SK-MEL-5 (cell line): Measurements from ENCODE around the gene BUD31. TPM values are rescaled to one million over a fixed set of nuclear protein-coding genes. Genes with fewer than 3 reads are reported as not detected.
A peak's percentile ranks its signal among the peaks of the same experiment; 100 is the strongest.
"Not testable (repeated sequence)": the region's sequence is repeated elsewhere in the genome, so short reads cannot be mapped to it uniquely, and the experiment has no call there.

Experiments used
- DNase-seq: peaks from one replicate; pipeline ENCODE4 v3.0.0-alpha.2; 2016; ENCODE audit warnings: low read depth, low spot score
- in situ Hi-C: cut with HindIII; loops from 2 replicates; pipeline ENCODE4 v1.10.0; 2016; ENCODE audit warnings: low sequenced_read_pairs, high pct_unique_total_duplicates, low pct_unique_long_range_greater_than_20kb
- total RNA-seq: library from RNA; depleted of rRNA; stranded (reverse); fragments of >200 nt; shearing (Covaris generic); gene quantifications from 2 replicates; pipeline ENCODE4 v1.2.3, GENCODE V29; 2014

The BUD31 gene
- total RNA-seq, 1 experiment from 2014 or later: 236 TPM

DNA sequence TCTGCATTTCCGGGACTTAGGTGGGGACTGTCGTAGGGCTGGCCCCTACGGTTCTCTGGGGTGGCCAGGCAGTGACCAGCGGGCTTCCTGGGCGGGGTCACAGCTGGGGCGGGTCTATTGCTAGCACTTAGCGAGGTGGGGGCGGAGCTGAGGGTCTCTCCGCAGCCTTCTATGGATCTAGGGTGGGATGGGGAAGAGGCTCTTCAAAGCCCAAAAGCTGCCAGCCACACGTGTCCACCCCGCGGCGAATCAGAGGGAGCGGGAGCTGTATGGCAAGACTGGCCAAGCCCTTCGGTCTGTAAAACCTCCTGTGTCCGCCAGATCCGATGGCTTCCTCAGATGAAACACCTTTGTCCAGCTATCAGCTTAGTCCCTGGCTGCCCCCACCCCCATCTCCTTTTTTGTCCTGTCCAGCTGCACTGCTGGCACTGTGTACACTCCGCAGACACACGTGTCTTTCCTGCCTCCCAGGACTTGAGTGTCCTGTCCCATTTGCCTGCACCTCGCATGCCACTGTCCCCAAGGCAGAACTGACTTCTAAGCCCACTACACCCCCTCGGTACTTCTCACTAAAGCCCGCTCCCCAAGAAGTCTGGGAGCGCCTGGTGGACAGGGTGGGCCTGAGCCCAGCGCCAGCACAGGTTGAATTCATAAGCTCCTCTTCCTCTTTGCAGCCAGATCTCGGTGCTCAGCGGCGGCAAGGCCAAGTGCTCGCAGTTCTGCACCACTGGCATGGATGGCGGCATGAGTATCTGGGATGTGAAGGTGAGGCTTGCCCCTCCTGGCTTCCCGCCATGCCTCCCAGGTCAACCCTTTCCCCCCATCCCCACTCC is 15.2 kb upstream of the BUD31 start:
- no peak for DNase-seq
- in situ Hi-C loops: no loop called here

DNA sequence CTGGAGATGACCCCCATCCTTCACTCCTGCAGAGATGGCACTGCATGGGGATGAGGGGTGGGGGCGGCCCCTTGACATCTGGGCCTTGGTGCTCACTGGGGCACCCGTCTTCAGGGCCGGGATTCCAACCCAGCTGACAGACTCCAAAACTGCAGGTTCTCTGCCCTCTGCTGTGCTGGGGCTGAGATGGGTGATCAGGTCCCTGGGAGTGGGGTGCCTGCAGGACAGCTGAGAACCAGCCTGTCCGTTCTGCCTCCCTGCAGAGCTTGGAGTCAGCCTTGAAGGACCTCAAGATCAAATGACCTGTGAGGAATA is 14.6 kb upstream of the BUD31 start:
- no peak for DNase-seq
- in situ Hi-C loops: no loop called here

DNA sequence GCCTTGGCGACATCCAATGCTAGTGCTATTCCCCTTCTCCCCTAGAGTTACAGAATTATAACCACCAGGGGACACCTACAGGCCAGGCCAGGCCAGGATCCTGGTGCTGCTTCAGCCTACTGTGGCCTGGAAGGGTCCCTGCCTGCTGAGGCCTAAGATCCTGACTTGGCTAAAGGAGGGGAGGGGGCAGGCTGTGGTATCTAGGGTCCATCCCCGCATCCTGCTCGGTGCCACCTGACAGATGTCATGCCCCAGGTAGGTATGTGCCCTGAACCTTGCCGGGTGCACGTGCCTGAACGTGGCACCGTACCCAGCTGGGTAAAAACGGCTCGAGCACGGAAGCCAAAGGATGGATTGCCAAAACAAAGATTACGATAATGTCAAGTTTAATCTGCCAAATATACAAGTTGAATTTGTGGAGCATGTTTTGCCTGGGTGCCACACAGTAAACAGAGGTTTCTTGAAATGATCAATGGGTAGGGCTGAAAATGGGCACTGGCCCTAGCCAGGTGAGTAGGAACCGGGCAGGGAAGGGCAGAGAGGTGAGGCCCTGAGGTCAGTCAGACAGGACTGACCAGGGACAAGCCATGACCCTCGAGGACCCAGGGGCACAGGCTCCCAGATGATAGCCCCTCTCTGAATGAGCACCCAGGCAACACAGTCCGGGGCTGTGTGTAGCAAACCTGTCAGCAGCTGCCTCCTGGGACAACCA is 13.0 kb upstream of the BUD31 start:
- in situ Hi-C loops: no loop called here
- peak; percentile 42 for DNase-seq

DNA sequence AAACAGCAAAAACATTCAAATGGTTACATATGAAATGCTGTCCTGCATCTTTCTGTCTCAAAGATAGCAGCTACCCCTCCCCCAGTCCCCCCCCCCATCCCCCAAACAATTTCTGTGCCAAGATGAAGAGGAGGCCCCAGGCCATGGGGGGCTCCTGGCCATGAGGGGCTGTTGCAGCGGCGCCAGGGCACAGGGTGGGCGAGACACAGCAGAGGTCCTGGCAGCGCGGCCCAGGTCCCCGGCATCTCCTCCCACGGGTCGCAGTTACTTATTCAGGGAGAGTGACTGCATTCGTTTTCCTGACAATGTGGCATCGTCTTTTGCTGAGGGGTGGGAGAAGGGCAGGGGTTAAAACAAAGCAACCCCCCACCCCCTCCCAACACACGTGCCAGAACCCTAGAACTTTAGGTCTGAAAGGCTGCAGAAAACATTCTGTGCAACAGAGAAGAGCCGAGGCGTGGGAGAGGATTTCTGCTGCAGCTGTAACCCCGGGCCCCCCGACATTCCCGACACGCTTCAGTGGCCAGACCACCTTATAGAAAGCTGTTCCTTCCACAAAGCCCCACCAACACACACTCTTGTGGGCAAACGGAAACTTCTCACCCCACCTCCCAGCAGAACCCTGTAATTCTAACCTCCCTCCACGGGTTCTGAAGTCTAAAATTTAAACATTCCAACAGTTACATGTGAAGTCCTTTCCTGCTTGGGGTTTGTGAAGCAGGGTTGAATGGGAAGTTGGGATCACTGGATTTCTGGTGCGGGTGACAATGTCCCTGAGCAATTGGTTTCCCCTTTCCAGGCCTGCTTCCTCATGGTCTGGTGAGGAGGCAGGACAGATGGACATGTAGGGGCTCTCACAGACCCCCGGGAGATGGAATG is 12.1 kb upstream of the BUD31 start:
- DNase-seq: no peak
- in situ Hi-C loops: no loop called here

DNA sequence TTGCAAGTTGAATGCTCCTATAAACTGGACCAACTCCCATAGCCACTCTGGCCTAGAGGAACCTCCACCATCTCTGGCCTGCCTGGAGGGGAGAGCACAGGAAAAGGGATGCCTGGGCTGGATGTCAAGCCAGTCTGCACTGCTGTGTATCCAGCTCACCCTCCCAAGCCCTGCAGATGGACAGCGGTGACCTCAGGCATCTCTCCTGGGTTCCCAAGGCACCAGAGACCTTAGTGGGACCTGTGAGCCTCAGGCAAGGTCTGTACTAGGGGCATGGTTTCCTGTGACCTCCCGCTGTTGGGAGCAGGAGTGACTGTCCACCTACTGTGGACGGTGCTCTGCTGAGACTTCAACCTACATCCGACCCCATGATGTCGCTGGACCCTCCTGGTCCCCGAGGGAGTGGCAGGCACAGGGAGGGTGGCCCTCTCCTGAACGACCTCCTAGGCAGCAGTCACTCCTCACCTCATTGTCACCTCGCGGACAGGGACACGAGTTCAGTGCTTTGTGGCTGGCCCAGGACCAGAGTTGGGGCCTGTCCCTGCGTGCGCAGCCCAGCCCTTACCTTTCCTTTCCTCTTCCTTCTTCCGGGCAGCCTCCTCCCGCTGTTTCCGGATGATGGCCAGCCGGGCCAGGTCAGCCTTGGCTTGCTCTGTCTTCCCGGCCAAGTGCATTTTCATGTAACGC is 11.3 kb upstream of the BUD31 start:
- in situ Hi-C loops: no loop called here
- no peak for DNase-seq

DNA sequence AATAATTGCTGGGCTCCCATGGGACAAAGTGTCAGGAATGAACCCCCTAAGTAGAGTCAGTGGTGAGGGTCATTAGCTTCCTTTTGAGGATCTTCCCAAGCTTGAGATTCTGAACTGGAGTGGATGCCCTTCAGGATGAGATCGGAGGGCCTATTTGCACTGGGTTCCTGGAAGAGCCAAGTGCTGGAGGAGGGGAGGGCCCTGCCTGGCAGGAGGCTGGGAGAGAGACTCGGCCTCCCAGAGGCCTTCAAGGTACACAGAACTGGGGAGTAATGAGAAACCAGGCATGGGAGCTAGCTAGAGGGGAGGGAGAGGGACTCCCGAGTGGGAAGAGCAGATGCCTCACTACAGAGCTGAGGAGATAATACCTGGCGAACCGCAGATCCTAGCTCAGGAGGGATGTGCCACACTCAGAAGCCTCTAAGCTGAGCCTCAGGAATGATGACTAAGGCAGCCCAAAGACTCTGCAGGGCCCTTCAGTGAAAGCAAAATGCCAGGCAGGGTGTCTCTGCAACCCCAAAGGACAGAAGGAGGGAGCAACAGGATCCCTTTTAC is 9.8 kb upstream of the BUD31 start:
- in situ Hi-C loops: no loop called here
- DNase-seq: peak; percentile 38

DNA sequence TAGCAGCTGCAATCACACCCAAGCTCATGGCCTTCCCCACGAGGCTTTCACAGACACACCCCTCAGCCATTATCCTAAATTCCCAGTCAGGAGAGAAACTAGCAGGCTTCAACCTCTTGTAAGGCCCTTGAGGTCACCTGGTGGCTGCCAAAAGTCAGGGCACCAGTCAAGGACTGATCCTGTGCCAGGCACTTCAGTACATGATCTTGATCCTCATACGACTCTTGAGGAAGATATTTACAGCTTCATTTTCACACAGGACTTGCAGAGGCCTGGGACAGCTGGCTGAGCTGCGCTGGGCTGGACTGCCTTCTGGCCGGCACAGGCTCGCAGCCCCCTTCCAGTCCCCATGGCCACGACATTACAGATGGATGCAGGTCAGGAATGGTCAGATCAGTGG is 9.2 kb upstream of the BUD31 start:
- in situ Hi-C loops: no loop called here
- no peak for DNase-seq

DNA sequence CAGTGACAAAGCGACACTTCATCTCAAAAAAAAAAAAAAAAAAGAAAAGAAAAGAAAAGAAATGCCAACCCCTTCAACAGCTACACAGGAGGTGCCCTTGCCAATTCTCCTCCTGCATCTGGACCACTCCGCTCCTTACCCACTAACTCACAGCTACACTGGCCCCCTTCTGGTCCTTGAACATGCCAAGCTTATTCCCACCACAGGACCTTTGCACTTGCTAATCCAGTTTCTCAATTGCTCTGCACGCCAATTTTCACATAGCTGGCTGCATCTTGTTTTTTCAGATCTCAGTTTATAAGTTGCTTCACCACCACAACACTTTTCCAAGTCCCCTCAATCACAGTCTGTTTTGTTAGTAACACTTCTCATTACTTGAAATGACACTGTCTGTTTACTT is 5.9 kb upstream of the BUD31 start:
- DNase-seq: no peak
- in situ Hi-C loops: no loop called here

DNA sequence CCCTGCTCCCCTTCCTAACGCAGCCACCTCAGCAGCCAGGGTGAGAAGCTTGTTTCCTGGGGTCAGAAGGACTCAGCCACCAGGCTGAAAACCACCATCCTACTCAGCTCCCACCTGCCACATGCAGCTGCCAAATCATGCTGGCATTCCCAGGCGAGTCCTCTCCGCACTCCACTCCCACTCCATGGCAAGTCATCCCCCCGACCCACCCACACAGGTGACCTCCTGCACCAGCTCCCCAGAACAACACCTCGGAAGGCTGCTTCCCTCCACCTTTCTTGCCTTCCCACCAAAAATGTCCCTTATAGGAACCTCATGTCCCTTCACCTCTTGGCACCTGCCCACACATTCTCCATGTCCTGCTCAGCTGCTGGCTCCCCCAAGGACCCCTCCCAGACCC is 5.0 kb upstream of the BUD31 start:
- no peak for DNase-seq
- in situ Hi-C loops: no loop called here

DNA sequence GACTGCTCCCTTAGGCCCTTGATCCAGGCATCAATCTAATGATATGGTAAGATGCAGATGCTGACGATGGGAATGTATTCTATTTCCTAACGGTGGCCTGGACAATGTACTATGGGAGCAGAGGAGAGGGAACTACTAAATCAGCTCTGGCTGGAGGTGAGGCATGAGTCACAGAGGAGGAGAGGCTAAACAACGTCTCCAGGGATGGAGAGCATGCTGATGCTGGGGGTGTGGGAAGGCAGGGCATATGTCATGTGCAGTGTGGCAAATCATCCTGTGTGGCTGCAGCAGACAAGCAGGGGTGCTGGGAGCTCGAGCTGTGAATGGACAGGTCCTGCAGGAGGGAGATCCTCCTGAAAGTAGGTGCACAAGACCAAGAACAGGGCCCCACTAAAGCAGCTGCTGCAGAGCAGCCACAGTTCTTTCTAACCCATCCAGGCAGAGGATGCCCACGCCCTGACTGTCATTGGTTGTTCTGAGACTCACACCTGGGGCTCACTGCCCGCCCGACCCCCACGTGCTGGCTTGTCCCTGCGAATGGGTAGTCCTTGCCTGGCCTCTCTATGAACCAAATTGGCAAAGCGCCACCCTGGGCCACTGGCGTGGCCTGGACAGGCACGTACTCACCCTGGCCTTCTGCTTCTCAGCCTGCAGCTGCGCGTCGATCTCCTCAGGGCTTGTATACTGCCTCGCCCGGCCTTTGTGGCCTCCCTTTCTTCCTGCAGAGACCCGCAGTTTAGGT is 4.4 kb upstream of the BUD31 start:
- no peak for DNase-seq
- in situ Hi-C loops: no loop called here

DNA sequence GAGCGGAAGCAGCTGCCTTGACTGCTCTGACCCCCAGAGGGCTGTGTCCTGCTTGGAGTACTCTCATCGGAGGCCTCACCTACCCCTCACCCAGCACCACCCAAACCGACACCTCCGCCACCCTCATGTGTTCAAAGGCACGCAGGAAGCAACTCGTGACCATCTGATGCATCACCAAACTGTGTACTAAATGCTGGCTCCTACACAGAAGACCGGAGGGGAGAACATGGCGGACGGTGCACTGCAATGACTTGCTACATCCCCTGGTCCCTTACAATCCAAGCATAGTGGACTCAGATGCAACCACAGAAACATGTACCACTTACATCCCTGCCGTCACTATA is 3.8 kb upstream of the BUD31 start:
- DNase-seq: no peak
- in situ Hi-C loops: no loop called here

DNA sequence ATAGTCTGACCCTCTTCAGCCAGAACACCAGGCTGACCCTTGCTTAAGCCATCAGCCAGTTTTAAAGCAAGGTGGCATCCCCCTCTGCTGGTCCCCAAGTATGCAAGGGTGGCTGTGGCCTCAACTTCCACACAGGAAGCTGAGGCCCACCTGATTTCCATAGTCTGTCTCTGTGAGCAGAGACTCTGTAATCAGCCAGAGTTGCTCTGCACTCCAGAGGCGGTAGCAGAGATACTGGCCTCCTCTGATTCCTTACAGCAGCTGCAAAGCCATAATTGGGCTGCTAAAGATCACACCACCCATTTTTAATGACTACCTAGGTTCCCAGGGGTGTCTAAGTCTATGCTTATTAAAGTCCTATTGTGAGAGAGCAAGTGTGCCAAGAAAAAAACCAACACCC is 2.2 kb upstream of the BUD31 start:
- DNase-seq: no peak
- in situ Hi-C loops: no loop called here

DNA sequence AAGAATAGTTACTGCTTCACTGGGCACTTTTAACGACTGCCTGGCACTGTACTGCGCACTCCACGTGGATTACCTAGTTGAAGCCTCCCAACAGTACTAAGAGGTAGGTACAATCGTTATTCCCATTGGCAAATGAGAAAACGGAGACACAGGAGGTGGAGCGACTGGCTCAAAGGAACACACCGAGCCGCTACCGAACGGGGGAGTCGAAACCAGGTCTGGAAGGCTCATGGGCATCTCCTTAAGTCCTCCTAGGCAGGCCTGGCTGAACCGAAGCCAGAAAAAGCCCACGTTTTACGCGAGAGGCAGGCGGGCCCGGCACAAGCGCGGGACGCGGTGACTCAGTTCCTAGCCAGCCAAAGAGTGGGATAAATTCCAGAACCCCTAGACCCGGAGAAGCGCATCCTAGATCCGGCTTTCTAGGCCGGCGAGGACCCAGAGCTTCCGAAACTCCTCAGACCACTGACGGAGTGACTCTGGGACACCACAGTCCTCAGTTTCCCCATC is 844 bp upstream of the BUD31 start:
- in situ Hi-C loops: no loop called here
- DNase-seq: peak; percentile 62

DNA sequence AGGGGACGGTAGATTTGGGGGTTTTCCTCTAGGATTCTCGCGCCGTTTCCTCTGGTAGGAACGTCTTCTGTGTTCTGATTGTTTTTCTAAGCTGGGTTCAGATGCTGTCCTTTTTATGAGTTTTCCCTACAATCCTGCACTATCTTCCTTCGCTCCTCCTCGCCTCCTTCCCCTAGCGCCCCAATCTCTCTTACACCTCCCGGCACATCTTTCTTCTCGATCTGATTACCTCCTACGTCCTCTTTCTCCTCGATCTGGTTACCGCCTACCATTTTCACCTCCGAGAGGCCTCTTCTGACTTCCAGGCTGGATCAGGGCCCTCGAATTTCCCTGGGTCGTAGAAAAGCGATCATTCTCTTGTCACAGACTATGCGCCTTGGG is 413 bp downstream of the BUD31 start:
- DNase-seq: no peak
- in situ Hi-C loops: no loop called here

DNA sequence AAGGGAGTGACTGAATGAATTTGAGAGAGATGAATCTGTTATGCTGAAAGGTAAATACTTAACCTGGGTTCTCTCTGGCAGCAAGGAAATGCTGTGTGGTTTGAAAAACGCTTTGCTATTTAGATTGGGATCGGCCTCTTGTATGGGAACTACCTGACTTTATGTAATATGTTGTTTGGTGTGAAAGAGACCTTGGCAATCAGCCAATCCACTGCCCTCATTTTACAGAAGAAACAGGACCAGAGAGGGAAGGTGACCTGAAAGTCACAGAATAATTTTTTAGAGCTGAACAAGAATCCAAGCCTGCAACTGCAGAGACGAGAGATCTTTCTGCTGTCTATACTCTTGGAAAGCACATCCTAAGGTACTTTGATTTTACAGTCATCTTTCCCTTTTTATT is 1.0 kb downstream of the BUD31 start:
- DNase-seq: no peak
- in situ Hi-C loops: no loop called here

DNA sequence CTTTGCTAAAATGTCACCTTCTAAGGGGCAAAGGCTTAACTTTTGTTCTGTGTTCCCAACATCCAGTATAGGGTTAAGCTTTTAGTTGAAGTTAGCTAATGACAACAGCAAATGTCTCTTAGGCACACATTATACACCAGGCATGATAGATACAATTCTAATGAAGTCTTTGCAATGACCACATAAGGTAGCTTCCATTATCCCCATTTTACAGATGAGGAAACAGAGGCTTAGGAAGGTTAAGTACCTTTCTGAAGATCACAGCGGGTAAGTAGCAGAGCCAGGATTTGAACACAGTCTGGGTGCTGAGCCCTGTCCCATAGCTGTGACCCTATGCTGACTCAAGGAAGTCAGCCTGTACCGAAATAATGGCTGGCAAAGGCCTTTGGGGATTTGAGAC is 1.9 kb downstream of the BUD31 start:
- no peak for DNase-seq
- in situ Hi-C loops: no loop called here

DNA sequence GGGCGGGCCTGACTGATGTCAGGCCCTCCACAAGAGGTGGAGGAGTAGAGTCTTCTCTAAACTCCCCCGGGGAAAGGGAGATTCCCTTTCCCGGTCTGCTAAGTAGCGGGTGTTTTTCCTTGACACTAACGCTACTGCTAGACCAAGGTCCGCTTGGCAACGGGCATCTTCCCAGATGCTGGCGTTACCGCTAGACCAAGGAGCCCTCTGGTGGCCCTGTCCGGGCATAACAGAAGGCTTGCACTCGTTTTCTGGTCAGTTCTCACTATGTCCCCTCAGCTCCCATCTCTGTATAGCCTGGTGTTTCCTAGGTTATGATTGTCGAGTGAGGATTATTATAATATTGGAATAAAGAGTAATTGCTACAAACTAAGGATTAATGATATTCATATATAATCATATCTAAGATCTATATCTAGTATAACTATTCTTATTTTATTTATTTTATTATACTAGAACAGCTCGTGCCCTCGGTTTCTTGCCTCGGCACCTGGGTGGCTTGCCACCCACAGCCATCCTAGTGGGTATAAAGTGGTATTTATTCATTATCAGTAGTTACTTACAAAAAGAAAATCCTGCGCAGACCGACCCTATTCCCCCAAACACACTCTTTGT is 6.9 kb downstream of the BUD31 start:
- in situ Hi-C loops: not testable (repeated sequence)
- DNase-seq: peak; percentile 83
